GM21390 (cell line): ENCODE results near the gene DAPP1.

ENCODE experiments used
- ATAC-seq: cut with Tn5 transposase; IDR thresholded peaks from one replicate; pipeline ENCODE4 v1.9.1; 2021; ENCODE audit not compliant: unreplicated experiment

Gene DAPP1

GRCh38 chr4:99853190-99853589, 36.6 kb downstream of the DAPP1 start:
- ATAC-seq, result no peak

GRCh38 chr4:99853999-99854398, 37.4 kb downstream of the DAPP1 start:
- ATAC-seq, result no peak

DNA sequence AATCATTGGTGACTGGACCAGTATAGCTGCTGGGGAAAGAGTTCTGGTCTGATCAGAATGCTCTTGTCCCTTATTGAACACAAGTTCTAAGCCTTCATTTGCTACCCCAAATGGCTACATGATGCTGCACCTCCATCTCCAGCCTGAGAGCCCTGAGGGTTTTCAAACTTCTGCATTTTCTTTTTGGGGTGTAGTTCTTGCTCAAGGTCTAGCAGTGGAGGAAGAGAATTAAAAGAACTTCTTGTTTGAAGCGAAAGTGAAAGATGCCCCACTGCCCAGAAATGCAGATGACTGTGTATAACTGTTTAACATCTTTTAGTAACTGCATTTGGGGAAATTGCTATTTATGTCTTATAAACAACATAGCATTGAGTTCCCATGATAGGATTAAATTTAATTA, 39.1 kb downstream of the DAPP1 start:
- ATAC-seq, result peak; percentile 43

- ATAC-seq, result no peak
Measured at GRCh38 chr4:99856166-99856565, 39.5 kb downstream of the DAPP1 start.

- no peak for ATAC-seq
Measured at GRCh38 chr4:99857307-99857706, 40.7 kb downstream of the DAPP1 start.

GRCh38 chr4:99859618-99860017, 43.0 kb downstream of the DAPP1 start:
- ATAC-seq, result peak; percentile 42

DNA sequence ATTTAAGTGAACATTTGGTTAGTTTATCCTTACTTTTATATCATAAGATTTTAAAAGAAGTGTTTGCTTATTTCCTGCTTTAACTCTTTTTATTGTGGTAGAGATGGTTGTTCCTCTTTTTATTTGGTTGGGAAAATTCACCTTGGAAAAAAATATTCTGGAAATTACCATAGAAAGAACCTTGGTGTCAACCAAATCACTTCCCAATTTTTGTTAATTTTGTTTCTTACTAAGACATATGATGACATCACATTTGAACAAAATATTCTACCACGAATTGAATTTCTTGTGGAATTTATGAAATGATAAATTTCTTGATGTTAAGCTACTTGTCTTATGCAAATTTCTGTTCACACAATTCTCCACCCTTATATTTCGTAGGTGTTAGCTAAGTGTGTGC, 43.9 kb downstream of the DAPP1 start:
- no peak for ATAC-seq

DNA sequence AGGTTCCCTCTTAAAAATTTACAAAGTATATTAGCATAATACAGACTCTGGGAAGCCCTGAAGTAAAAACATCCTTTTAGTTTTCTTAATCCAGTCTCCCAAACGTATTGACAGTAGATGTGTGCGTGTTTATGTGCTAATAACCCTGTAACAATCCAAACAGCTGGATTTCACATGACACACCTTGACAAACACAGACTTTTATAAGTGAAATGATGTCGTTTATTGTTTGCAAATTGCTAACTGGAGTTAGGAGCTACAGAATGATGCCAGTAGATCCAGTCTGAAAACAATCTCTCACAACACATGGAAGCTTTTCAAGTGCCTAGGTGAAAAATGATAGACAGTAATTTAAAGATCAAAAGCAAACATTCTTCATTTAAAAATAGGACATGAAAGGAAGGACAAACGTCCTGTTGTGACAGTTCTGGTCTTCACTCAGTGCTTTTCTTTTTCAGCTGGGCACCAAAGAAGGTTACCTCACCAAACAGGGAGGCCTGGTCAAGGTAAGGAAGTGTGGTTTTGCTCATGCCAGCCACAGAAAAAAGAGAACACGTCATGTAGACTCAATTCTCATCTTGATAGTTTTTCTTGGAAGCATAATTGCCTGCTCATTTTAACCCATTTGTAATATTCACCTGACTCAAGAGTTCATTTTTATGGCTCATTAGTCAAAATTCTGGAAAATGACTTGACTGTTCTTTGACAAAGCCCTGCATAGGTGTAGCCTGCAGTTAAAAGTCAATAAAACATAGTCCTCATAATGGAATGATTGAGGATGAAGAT, 44.7 kb downstream of the DAPP1 start:
- peak; percentile 44 for ATAC-seq

- no peak for ATAC-seq
Measured at GRCh38 chr4:99863804-99864203, 47.2 kb downstream of the DAPP1 start.

- ATAC-seq, result no peak
Measured at GRCh38 chr4:99868126-99868596, 51.5 kb downstream of the DAPP1 start.

GRCh38 chr4:99872570-99872969, 55.9 kb downstream of the DAPP1 start:
- no peak for ATAC-seq

DNA sequence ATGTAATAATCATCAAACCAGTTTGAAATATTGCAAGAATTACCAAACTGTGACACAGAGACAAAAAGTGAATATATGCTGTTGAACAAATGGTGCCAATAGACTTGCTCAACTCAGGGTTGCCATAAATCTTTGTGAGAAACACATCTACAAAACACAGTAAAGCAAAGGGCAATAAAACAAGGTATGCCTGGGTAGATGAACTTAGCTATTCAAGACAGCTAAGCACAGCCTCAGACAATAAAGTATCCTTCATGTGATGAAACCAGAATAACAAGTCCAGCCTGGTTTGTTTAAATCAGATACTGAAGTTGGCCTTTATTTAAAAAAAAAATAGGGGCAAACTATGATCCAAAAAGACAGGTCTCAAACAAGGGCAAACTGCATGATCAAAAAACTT, 58.4 kb downstream of the DAPP1 start:
- no peak for ATAC-seq

DNA sequence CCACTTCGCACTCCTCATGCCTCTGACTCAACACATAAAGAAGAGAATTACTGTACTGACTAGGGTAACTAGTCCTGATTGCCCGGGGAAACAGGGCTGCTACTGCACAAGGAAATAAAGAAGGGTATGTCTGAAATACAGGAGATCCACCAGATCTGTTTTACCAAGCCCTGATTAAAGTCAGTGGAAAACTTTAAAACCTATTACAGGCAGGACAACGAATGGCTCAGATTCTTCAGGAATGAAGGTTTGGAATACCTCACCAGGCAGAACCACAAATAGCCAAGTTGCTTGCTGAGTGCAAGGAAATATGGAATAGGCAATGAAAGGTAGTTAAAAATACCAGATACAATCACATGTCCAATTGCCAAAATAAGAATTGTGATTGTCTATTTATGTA, 60.3 kb downstream of the DAPP1 start:
- no peak for ATAC-seq

GRCh38 chr4:99878604-99879003, 62.0 kb downstream of the DAPP1 start:
- no peak for ATAC-seq

GRCh38 chr4:99879458-99879857, 62.8 kb downstream of the DAPP1 start:
- ATAC-seq, result no peak

DNA sequence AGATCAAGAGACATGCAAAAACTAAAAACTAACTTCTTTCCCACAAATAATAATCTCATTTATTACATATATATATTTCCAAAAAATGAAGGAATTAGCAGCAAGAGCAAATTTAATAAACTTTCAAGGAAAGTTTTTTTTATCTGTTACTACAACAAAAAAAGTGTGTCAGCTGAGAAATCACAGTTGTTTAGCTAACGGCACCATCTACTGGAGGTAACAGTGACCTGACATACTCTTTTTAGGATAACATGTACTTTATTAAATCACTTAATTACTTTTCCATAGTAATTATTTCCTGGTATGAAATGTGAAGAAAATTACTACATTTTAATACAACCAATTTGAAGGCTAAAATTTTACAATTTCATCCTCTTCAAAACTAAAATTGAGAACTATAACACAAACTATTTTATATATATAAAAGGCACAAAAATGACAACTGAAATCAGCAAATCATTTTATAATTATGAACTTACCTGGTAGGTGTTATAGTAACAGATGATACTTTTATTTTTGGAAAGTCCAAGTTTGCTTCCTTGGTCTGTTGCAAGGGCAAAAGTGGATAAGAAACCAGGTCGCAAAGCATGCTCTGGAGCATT, 68.5 kb downstream of the DAPP1 start:
- ATAC-seq, result no peak

- no peak for ATAC-seq
Measured at GRCh38 chr4:99885687-99886086, 69.1 kb downstream of the DAPP1 start.

- no peak for ATAC-seq
Measured at GRCh38 chr4:99886146-99886545, 69.5 kb downstream of the DAPP1 start.

- ATAC-seq, result no peak
Measured at GRCh38 chr4:99887837-99888236, 71.2 kb downstream of the DAPP1 start.

DNA sequence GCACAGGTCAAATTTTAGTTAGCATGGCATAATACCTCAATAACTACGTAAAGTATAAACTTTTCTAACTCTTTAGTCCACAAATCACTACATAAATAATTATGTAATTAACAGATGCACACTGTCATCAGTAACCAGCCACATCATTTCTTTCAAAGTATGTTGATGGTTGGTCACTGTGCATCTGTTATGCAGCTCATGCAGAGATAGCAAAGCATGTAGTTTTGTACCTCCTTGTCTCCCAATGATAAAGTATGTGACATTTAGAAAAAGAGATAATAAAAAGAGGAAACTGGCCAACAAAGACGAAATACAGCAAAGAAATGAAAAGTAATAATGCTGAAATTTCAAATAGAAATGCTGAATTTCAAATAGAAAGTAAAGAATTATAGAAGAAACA, 74.7 kb downstream of the DAPP1 start:
- no peak for ATAC-seq

DNA sequence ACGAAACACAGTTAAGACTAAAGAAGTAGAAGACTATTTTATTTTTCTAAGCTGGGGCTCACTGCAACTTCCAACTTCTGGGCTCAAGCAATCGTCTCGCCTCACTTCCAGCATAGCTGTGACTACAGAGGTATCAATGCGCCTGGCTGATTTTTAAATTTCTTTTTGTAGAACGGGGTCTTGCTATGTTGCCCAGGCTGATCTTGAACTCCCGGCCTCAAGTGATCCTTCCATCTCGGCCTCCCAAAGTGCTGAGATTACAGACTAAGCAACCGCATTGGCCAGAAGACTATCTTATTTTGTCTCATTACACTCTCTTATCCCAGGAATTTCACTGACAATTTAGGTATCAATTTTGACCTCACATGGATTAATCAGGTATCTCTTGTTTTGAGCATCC, 76.4 kb downstream of the DAPP1 start:
- ATAC-seq, result no peak

GRCh38 chr4:99893839-99894160, 77.2 kb downstream of the DAPP1 start:
- ATAC-seq, result no peak
